Transverse colon (tissue), 4 donors: ENCODE data around the gene SMURF2. TPM values are rescaled to one million over a fixed set of nuclear protein-coding genes. Genes with fewer than 3 reads are reported as not detected.
A peak's percentile ranks its signal among the peaks of the same experiment; 100 is the strongest.

Experiments
- DNase-seq: peaks from one replicate; pipeline ENCODE4 v3.0.0-alpha.2; 2019
- H3K27ac ChIP-seq, 4 donors: fragments of 200-600 bp; sonication (generic); 2 replicates each; pipeline ENCODE4 v1.5.1; 2016 to 2018; ENCODE audit warnings: inconsistent platforms in 4 of 4
- H3K27me3 ChIP-seq: fragments of 200-600 bp; sonication (generic); 2 replicates; pipeline ENCODE4 v1.5.1; 2017; ENCODE audit warnings: inconsistent platforms
- H3K36me3 ChIP-seq, 4 donors: fragments of 200-600 bp; sonication (generic); 2 replicates each; pipeline ENCODE4 v1.5.1; 2017 to 2019; ENCODE audit warnings: inconsistent platforms in 4 of 4
- H3K4me1 ChIP-seq, 4 donors: fragments of 200-600 bp; sonication (generic); 2 replicates each; pipeline ENCODE4 v1.5.1; 2017 to 2020; ENCODE audit warnings: inconsistent platforms in 4 of 4
- H3K4me3 ChIP-seq, 4 donors: fragments of 200-600 bp; sonication (generic); 1 replicate in 1 of 4; 2 replicates in 3 of 4; pipeline versions ENCODE4 v1.5.1 to v1.6.1; 2017 to 2019; ENCODE audit warnings: inconsistent platforms in 4 of 4
- H3K9me3 ChIP-seq, 2 donors: fragments of 200-600 bp; sonication (generic); 2 replicates each; pipeline ENCODE4 v1.5.1; 2017 to 2019; ENCODE audit warnings: inconsistent platforms in 2 of 2
- EP300 ChIP-seq: sonication (generic); formaldehyde crosslinking; IDR thresholded peaks from one replicate; pipeline ENCODE4 v1.6.1; 2017; ENCODE audit warnings: antibody characterized with exemption, low read depth
- POLR2A ChIP-seq: fragments of 450-650 bp; IDR thresholded peaks from one replicate; pipeline ENCODE4 v1.6.1; 2016; ENCODE audit warnings: antibody characterized with exemption, mild to moderate bottlenecking, moderate library complexity
- POLR2AphosphoS5 ChIP-seq, 3 donors: sonication (generic); formaldehyde crosslinking; IDR thresholded peaks; one replicate each; pipeline ENCODE4 v1.6.1; 2016; ENCODE audit warnings: antibody characterized with exemption in 3 of 3
- WGBS, 2 donors: methylation state at CpG; one replicate each; pipeline ENCODE4 v1.1.5; 2018; ENCODE audit warnings: low coverage in 1 of 2; 5-methylcytosine and 5-hydroxymethylcytosine counted together
- in situ Hi-C, 4 donors: fragments of 200-750 bp; cut with MboI; loops; one replicate each; pipeline versions ENCODE4 v1.15.0 to v1.15.1; 2017; ENCODE audit warnings: low sequenced_read_pairs in 3 of 4, low pct_ligation_motif_present in 1 of 4, low pct_unique_long_range_greater_than_20kb in 1 of 4
- intact Hi-C: fragments of 100-400 bp; cut with DNase I; formaldehyde crosslinking; loops from one replicate; pipeline ENCODE4 v1.15.1; 2023; ENCODE audit warnings: low total_unique reads
- total RNA-seq, 4 donors: library from RNA; depleted of rRNA; stranded (reverse); fragments of >200 nt; gene quantifications; one replicate each; pipeline ENCODE4 v1.1.0, GENCODE V29; 2016
- TF ChIP-seq, protein P1 (sequence below), 5 experiments: fragments of 200-600 bp in 3 of 5; fragments of 450-650 bp in 2 of 5; sonication (generic) in 3 of 5; IDR thresholded peaks; 1 replicate in 2 of 5; 2 replicates in 3 of 5; pipeline ENCODE4 v1.5.1; 2016 to 2017; ENCODE audit warnings: antibody characterized with exemption in 5 of 5, inconsistent platforms in 3 of 5, mild to moderate bottlenecking in 2 of 5, moderate library complexity in 1 of 5

Gene SMURF2
- total RNA-seq, 4 donors from 2014 or later: 5.0 to 27.0 (median 14.0) TPM

- no peak overlapping the region for H3K4me3 ChIP-seq
- no peaks in the 10 kb centered on the region for H3K4me1 ChIP-seq
- in situ Hi-C loops (no loop called here), intact Hi-C loops (no loop called here)
- WGBS, 2 donors: 100% methylated on average over 1 of the region's 1 CpG; no CpG with 5 or more reads in 1 of the 2 donors
- peaks cover 0 to 64% (median 27%) of the 10 kb centered on the region in 4 donors for H3K36me3 ChIP-seq
- TF ChIP-seq EP300 (no peak), POLR2A (no peak), POLR2AphosphoS5 (IDR thresholded peaks at IDR 0.05) (no peak)
- TF ChIP-seq, protein P1, sequence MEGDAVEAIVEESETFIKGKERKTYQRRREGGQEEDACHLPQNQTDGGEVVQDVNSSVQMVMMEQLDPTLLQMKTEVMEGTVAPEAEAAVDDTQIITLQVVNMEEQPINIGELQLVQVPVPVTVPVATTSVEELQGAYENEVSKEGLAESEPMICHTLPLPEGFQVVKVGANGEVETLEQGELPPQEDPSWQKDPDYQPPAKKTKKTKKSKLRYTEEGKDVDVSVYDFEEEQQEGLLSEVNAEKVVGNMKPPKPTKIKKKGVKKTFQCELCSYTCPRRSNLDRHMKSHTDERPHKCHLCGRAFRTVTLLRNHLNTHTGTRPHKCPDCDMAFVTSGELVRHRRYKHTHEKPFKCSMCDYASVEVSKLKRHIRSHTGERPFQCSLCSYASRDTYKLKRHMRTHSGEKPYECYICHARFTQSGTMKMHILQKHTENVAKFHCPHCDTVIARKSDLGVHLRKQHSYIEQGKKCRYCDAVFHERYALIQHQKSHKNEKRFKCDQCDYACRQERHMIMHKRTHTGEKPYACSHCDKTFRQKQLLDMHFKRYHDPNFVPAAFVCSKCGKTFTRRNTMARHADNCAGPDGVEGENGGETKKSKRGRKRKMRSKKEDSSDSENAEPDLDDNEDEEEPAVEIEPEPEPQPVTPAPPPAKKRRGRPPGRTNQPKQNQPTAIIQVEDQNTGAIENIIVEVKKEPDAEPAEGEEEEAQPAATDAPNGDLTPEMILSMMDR (IDR thresholded peaks at IDR 0.05): no peak
- no peaks in the 10 kb centered on the region for H3K27me3 ChIP-seq
- no peaks in the 10 kb centered on the region for H3K9me3 ChIP-seq
- H3K27ac ChIP-seq: no peak overlapping the region
- no peak for DNase-seq
These were observed 146.3 kb downstream of the SMURF2 start for GRCh38 chr17:64515829-64516228.

DNA sequence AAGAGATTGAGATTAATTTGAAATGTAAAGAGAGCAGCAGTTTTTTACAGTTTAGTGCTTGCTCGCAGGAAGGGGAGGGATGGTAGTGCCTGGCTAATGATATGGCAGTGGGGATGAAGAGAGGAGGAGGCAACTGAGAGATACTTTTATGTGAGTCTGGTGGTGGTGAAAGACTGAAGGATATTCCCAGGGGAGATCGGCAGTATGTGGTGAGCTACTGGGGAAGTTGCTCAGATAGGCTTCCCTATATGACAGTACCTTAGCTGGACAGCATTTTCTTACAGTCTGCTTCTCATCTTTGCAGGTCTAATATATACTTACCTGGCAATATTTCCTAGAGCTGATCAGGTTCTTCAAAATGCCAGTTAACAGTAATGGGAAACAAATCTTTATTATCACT, 146.7 kb downstream of the SMURF2 start:
- WGBS, 2 donors: 78 to 86% methylated on average over 1 to 2 of the region's 2 CpGs
- DNase-seq: no peak
- intact Hi-C loops (no loop called here), in situ Hi-C loops (no loop called here)
- Histone ChIP-seq H3K27ac (no peak overlapping the region), H3K4me3 (no peak overlapping the region), H3K4me1 (no peaks in the 10 kb centered on the region), H3K9me3 (no peaks in the 10 kb centered on the region), H3K36me3 (peaks cover 0 to 68% (median 29%) of the 10 kb centered on the region in 4 donors), H3K27me3 (no peaks in the 10 kb centered on the region)
- TF ChIP-seq POLR2AphosphoS5 (IDR thresholded peaks at IDR 0.05) (no peak), POLR2A (no peak), EP300 (no peak)
- TF ChIP-seq, protein P1 (IDR thresholded peaks at IDR 0.05): no peak

DNA sequence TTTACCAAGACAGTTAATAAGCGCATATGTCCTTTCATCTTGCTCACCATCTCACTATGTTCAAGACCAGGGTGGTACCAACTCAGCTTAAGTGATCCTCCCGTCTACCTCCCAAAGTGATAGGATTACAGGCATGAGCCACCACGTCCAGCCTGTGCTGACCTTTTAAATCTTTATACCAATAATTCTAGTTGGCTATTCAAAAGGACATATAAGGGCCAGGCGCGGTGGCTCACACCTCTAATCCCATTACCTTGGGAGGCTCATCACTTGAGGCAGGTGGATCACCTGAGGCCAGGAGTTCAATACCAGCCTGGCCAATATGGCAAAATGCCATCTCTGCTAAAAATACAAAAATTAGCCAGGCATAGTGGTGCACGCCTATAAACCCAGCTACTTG, 152.9 kb downstream of the SMURF2 start:
- in situ Hi-C loops: no loop called here
- WGBS, 2 donors: 85 to 90% methylated on average over 6 of the region's 6 CpGs
- Histone ChIP-seq H3K4me3 (no peak overlapping the region), H3K4me1 (peaks cover 13 to 27% (median 20%) of the 10 kb centered on the region in 4 donors), H3K36me3 (peaks cover 0 to 27% (median 13%) of the 10 kb centered on the region in 4 donors), H3K27me3 (no peaks in the 10 kb centered on the region), H3K9me3 (no peaks in the 10 kb centered on the region), H3K27ac (no peak overlapping the region)
- DNase-seq: no peak
- intact Hi-C loops: no loop called here
- TF ChIP-seq, protein P1 (IDR thresholded peaks at IDR 0.05): no peak
- TF ChIP-seq EP300 (no peak), POLR2A (no peak), POLR2AphosphoS5 (IDR thresholded peaks at IDR 0.05) (no peak)

DNA sequence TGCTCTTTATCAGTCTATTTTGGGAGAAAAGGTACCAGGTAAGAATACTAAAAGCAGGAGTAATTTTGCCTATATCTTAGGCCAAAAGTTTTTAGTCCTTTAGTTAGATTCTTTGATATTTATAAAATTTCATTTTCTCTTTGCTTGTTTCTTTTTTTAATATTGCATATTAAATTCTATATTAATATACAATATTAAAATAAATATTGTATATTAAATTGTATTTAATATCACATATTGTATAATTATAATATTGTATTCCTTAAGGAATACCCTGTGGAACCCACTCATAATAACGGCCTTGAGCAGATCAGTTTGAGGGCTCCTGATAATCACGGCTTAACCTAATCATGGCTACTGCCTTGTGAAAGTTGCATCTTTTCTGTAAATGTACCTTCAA, 153.4 kb downstream of the SMURF2 start:
- in situ Hi-C loops: no loop called here
- Histone ChIP-seq H3K36me3 (peaks cover 0 to 27% (median 13%) of the 10 kb centered on the region in 4 donors), H3K9me3 (no peaks in the 10 kb centered on the region), H3K27ac (no peak overlapping the region), H3K4me1 (peaks cover 18 to 32% (median 24%) of the 10 kb centered on the region in 4 donors), H3K27me3 (no peaks in the 10 kb centered on the region), H3K4me3 (peak overlapping the region in 1 of 4 donors; percentile 95)
- no peak for DNase-seq
- intact Hi-C loops: no loop called here
- 73 to 96% methylated on average over 2 of the region's 2 CpGs for WGBS, 2 donors
- TF ChIP-seq EP300: no peak
- TF ChIP-seq, protein P1 (IDR thresholded peaks at IDR 0.05): no peak
- no peak for TF ChIP-seq POLR2AphosphoS5 (IDR thresholded peaks at IDR 0.05)
- no peak for TF ChIP-seq POLR2A
